ENCODE measurements around the gene DENND10. TPM values are rescaled to one million over a fixed set of nuclear protein-coding genes. Genes with fewer than 3 reads are reported as not detected.

Gene DENND10
- total RNA-seq, 1 experiment from 2014 or later = 60.6 TPM

DNA sequence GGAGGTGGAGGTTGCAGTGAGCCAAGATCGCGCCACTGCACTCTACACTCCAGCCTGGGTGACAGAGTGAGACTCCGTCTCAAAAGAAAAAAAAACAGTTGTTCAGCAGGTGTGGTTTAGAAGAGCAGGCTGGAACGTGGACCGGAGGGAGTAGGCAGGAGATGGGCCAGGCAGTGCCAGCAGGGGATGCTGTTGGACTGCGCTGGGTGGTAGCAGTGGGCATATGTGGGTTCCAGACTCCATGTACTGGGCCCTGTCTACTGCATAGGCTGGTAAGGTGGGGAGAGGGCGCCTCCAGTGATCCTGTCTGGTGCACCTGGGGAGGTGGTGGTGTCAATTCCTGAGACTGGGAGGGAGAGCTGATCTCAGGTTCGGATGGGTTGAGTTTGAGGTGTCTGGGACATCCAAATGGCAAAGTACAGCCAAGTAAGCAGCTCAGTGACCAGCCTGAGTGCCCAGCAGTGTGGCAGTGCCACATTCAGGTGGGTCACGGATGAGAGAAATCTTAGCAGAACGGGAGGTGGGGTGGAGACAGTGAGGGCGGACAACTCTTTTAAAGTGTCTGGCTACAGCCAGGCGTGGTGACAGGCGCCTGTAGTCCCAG is 35.7 kb downstream of the DENND10 start (continued):
- TF ChIP-seq, protein P1, sequence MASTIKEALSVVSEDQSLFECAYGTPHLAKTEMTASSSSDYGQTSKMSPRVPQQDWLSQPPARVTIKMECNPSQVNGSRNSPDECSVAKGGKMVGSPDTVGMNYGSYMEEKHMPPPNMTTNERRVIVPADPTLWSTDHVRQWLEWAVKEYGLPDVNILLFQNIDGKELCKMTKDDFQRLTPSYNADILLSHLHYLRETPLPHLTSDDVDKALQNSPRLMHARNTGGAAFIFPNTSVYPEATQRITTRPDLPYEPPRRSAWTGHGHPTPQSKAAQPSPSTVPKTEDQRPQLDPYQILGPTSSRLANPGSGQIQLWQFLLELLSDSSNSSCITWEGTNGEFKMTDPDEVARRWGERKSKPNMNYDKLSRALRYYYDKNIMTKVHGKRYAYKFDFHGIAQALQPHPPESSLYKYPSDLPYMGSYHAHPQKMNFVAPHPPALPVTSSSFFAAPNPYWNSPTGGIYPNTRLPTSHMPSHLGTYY (CRISPR knock-in tag; IDR thresholded peaks at IDR 0.05) = no peak
- no peak for TF ChIP-seq NFATC4 (CRISPR knock-in tag; IDR thresholded peaks at IDR 0.05)
- no peak for TF ChIP-seq GRHL2 (CRISPR knock-in tag; IDR thresholded peaks at IDR 0.05; ENCODE audit: insufficient replicate concordance, severe bottlenecking)
- no peak for TF ChIP-seq NFE2L1 (CRISPR knock-in tag; IDR thresholded peaks at IDR 0.05)
- TF ChIP-seq, protein P2, sequence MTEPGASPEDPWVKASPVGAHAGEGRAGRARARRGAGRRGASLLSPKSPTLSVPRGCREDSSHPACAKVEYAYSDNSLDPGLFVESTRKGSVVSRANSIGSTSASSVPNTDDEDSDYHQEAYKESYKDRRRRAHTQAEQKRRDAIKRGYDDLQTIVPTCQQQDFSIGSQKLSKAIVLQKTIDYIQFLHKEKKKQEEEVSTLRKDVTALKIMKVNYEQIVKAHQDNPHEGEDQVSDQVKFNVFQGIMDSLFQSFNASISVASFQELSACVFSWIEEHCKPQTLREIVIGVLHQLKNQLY (CRISPR knock-in tag; IDR thresholded peaks at IDR 0.05) = no peak
- TF ChIP-seq FOXK1 (CRISPR knock-in tag; IDR thresholded peaks at IDR 0.05) = no peak

GRCh38 chr10:119140603-119141245 is 36.8 kb downstream of the DENND10 start:
- H3K36me3 Mint-ChIP-seq = 0 out of 2 replicates have a peak, but pooled peaks cover 2% of the 10 kb centered on the region
- DNase-seq (ENCODE audit: low spot score) = no peak
- no peak overlapping the region for H3K27ac Mint-ChIP-seq
- no peaks in the 10 kb centered on the region for H3K9me3 Mint-ChIP-seq
- ATAC-seq = no peak
- TF ChIP-seq ATF1 (CRISPR knock-in tag; IDR thresholded peaks at IDR 0.05) (no peak), STAT6 (CRISPR knock-in tag; conservative IDR thresholded peaks at IDR 0.05; ENCODE audit: low read depth) (no peak), AFF4 (CRISPR knock-in tag; IDR thresholded peaks at IDR 0.05; ENCODE audit: borderline replicate concordance) (no peak), MAX (CRISPR knock-in tag; IDR thresholded peaks at IDR 0.05) (no peak), NFATC4 (CRISPR knock-in tag; IDR thresholded peaks at IDR 0.05) (no peak), FOXJ3 (CRISPR knock-in tag; IDR thresholded peaks at IDR 0.05; ENCODE audit: borderline replicate concordance) (no peak), ZNF138 (CRISPR knock-in tag; conservative IDR thresholded peaks at IDR 0.05) (no peak)
- TF ChIP-seq, protein P3, sequence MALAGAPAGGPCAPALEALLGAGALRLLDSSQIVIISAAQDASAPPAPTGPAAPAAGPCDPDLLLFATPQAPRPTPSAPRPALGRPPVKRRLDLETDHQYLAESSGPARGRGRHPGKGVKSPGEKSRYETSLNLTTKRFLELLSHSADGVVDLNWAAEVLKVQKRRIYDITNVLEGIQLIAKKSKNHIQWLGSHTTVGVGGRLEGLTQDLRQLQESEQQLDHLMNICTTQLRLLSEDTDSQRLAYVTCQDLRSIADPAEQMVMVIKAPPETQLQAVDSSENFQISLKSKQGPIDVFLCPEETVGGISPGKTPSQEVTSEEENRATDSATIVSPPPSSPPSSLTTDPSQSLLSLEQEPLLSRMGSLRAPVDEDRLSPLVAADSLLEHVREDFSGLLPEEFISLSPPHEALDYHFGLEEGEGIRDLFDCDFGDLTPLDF (CRISPR knock-in tag; IDR thresholded peaks at IDR 0.05) = no peak
- H3K4me3 Mint-ChIP-seq = no peak overlapping the region
- ChIA-PET POLR2A (no interaction called here), CTCF (no interaction called here)
- H3K4me1 Mint-ChIP-seq = no peaks in the 10 kb centered on the region
- no peaks in the 10 kb centered on the region for H3K27me3 Mint-ChIP-seq (ENCODE audit: low read depth)
